Activated naive CD8-positive, alpha-beta T cell treated with anti-CD3 and anti-CD28 coated beads, Interleukin-2, amount 50 U/mL, for 24 hours (primary cell): ENCODE measurements around the gene HOXB2.
"Not testable (repeated sequence)": the region's sequence is repeated elsewhere in the genome, so short reads cannot be mapped to it uniquely, and the experiment has no call there.

ENCODE experiments used
- ATAC-seq: fragments of 150-1000 bp; cut with Tn5 transposase; one replicate; pipeline ENCODE4 v1.10.0; 2021
- DNase-seq: peaks from one replicate; pipeline ENCODE4 v3.0.0; 2021
- H3K27ac Mint-ChIP-seq: one replicate; pipeline ENCODE4 v1.8.0; 2021; ENCODE audit warnings: mild to moderate bottlenecking, mixed read lengths
- H3K27me3 Mint-ChIP-seq: one replicate; pipeline ENCODE4 v1.8.0; 2021; ENCODE audit warnings: mixed read lengths
- H3K36me3 Mint-ChIP-seq: one replicate; pipeline ENCODE4 v1.8.0; 2021; ENCODE audit warnings: low read depth, mixed read lengths
- H3K4me1 Mint-ChIP-seq: one replicate; pipeline ENCODE4 v1.8.0; 2021; ENCODE audit warnings: mixed read lengths
- H3K4me3 Mint-ChIP-seq: one replicate; pipeline ENCODE4 v1.8.0; 2021; ENCODE audit warnings: mild to moderate bottlenecking, moderate library complexity, mixed read lengths
- H3K9me3 Mint-ChIP-seq: one replicate; pipeline ENCODE4 v1.8.0; 2021; ENCODE audit warnings: mixed read lengths

HOXB2 gene

GRCh38 chr17:48546137-48546923, 1.4 kb upstream of the HOXB2 start:
- H3K27me3 Mint-ChIP-seq: peaks cover 9% of the 10 kb centered on the region
- no peak for DNase-seq
- H3K4me1 Mint-ChIP-seq: peaks cover 52% of the 10 kb centered on the region
- peak overlapping the region; percentile 13 for H3K4me3 Mint-ChIP-seq
- peak overlapping the region; percentile 53 for H3K27ac Mint-ChIP-seq
- no peaks in the 10 kb centered on the region for H3K9me3 Mint-ChIP-seq
- H3K36me3 Mint-ChIP-seq: peaks cover 3% of the 10 kb centered on the region
- no peak for ATAC-seq

- peak overlapping the region; percentile 25 for H3K27ac Mint-ChIP-seq
- H3K27me3 Mint-ChIP-seq: peaks cover 9% of the 10 kb centered on the region
- peak overlapping the region; percentile 87 for H3K4me3 Mint-ChIP-seq
Observed at GRCh38 chr17:48545539-48545938, 630 bp upstream of the HOXB2 start.

GRCh38 chr17:48544349-48545021, 424 bp downstream of the HOXB2 start:
- H3K4me1 Mint-ChIP-seq: peaks cover 63% of the 10 kb centered on the region
- no peak for ATAC-seq
- H3K36me3 Mint-ChIP-seq: peaks cover 3% of the 10 kb centered on the region
- peak overlapping the region; percentile 95 for H3K27ac Mint-ChIP-seq
- H3K9me3 Mint-ChIP-seq: no peaks in the 10 kb centered on the region
- H3K4me3 Mint-ChIP-seq: peak overlapping the region; percentile 87
- peaks cover 9% of the 10 kb centered on the region for H3K27me3 Mint-ChIP-seq
- DNase-seq: peak; percentile 57

More at GRCh38 chr17:48545539-48545938, 630 bp upstream of the HOXB2 start:
- no peaks in the 10 kb centered on the region for H3K9me3 Mint-ChIP-seq
- H3K36me3 Mint-ChIP-seq: peaks cover 3% of the 10 kb centered on the region
- H3K4me1 Mint-ChIP-seq: peaks cover 57% of the 10 kb centered on the region
- DNase-seq: no peak
- no peak for ATAC-seq

- DNase-seq: peak; percentile 58
- H3K4me1 Mint-ChIP-seq: peaks cover 63% of the 10 kb centered on the region
- no peaks in the 10 kb centered on the region for H3K9me3 Mint-ChIP-seq
Observed at GRCh38 chr17:48543854-48544348, 1.0 kb downstream of the HOXB2 start.

GRCh38 chr17:48543107-48543853, 1.6 kb downstream of the HOXB2 start:
- peak overlapping the region; percentile 95 for H3K27ac Mint-ChIP-seq
- H3K27me3 Mint-ChIP-seq: peaks cover 9% of the 10 kb centered on the region
- DNase-seq (peak; percentile 60), ATAC-seq (peak; percentile 45)
- H3K36me3 Mint-ChIP-seq: peaks cover 3% of the 10 kb centered on the region
- peaks cover 58% of the 10 kb centered on the region for H3K4me1 Mint-ChIP-seq
- H3K4me3 Mint-ChIP-seq: peak overlapping the region; percentile 87
- H3K9me3 Mint-ChIP-seq: no peaks in the 10 kb centered on the region

More at GRCh38 chr17:48543854-48544348, 1.0 kb downstream of the HOXB2 start:
- Mint-ChIP-seq H3K27ac (peak overlapping the region; percentile 95), H3K27me3 (peaks cover 9% of the 10 kb centered on the region), H3K36me3 (peaks cover 3% of the 10 kb centered on the region), H3K4me3 (peak overlapping the region; percentile 87)
- ATAC-seq: peak; percentile 41

- Mint-ChIP-seq H3K4me1 (peaks cover 53% of the 10 kb centered on the region), H3K27me3 (peaks cover 9% of the 10 kb centered on the region), H3K9me3 (no peaks in the 10 kb centered on the region)
Observed at GRCh38 chr17:48542698-48543106, 2.2 kb downstream of the HOXB2 start.

GRCh38 chr17:48542114-48542656, 2.7 kb downstream of the HOXB2 start:
- peak; percentile 29 for DNase-seq
- peaks cover 9% of the 10 kb centered on the region for H3K27me3 Mint-ChIP-seq
- peaks cover 47% of the 10 kb centered on the region for H3K4me1 Mint-ChIP-seq
- H3K4me3 Mint-ChIP-seq: peak overlapping the region; percentile 87
- ATAC-seq: no peak
- H3K36me3 Mint-ChIP-seq: peaks cover 3% of the 10 kb centered on the region
- H3K27ac Mint-ChIP-seq: peak overlapping the region; percentile 98
- no peaks in the 10 kb centered on the region for H3K9me3 Mint-ChIP-seq

More at GRCh38 chr17:48542698-48543106, 2.2 kb downstream of the HOXB2 start:
- peaks cover 3% of the 10 kb centered on the region for H3K36me3 Mint-ChIP-seq
- ATAC-seq (no peak), DNase-seq (no peak)
- H3K27ac Mint-ChIP-seq: peak overlapping the region; percentile 85
- H3K4me3 Mint-ChIP-seq: peak overlapping the region; percentile 87

GRCh38 chr17:48541577-48542113, 3.3 kb downstream of the HOXB2 start:
- ATAC-seq (no peak), DNase-seq (peak; percentile 42)
- Mint-ChIP-seq H3K4me3 (peak overlapping the region; percentile 87), H3K4me1 (peaks cover 43% of the 10 kb centered on the region), H3K27ac (peak overlapping the region; percentile 98), H3K9me3 (no peaks in the 10 kb centered on the region), H3K36me3 (peaks cover 3% of the 10 kb centered on the region), H3K27me3 (peaks cover 9% of the 10 kb centered on the region)

GRCh38 chr17:48541036-48541576, 3.8 kb downstream of the HOXB2 start:
- Mint-ChIP-seq H3K27ac (peak overlapping the region; percentile 98), H3K27me3 (peaks cover 9% of the 10 kb centered on the region), H3K4me1 (peaks cover 39% of the 10 kb centered on the region)

GRCh38 chr17:48540213-48540612, 4.7 kb downstream of the HOXB2 start:
- peaks cover 30% of the 10 kb centered on the region for H3K4me1 Mint-ChIP-seq
- no peak overlapping the region for H3K27ac Mint-ChIP-seq
- H3K36me3 Mint-ChIP-seq: peaks cover 3% of the 10 kb centered on the region
- no peaks in the 10 kb centered on the region for H3K9me3 Mint-ChIP-seq
- peaks cover 9% of the 10 kb centered on the region for H3K27me3 Mint-ChIP-seq
- DNase-seq (no peak), ATAC-seq (no peak)
- H3K4me3 Mint-ChIP-seq: no peak overlapping the region

More at GRCh38 chr17:48541036-48541576, 3.8 kb downstream of the HOXB2 start:
- no peaks in the 10 kb centered on the region for H3K9me3 Mint-ChIP-seq
- peaks cover 3% of the 10 kb centered on the region for H3K36me3 Mint-ChIP-seq
- DNase-seq (no peak), ATAC-seq (no peak)
- peak overlapping the region; percentile 87 for H3K4me3 Mint-ChIP-seq

GRCh38 chr17:48539177-48539576, 5.7 kb downstream of the HOXB2 start:
- peaks cover 9% of the 10 kb centered on the region for H3K27me3 Mint-ChIP-seq
- DNase-seq (no peak), ATAC-seq (no peak)
- H3K9me3 Mint-ChIP-seq: no peaks in the 10 kb centered on the region
- H3K4me1 Mint-ChIP-seq: peaks cover 27% of the 10 kb centered on the region
- no peak overlapping the region for H3K27ac Mint-ChIP-seq
- H3K36me3 Mint-ChIP-seq: peaks cover 3% of the 10 kb centered on the region
- no peak overlapping the region for H3K4me3 Mint-ChIP-seq

GRCh38 chr17:48537316-48537715, 7.6 kb downstream of the HOXB2 start:
- Mint-ChIP-seq H3K4me1 (peaks cover 20% of the 10 kb centered on the region), H3K4me3 (no peak overlapping the region), H3K9me3 (no peaks in the 10 kb centered on the region), H3K36me3 (no peaks in the 10 kb centered on the region), H3K27ac (no peak overlapping the region), H3K27me3 (peaks cover 6% of the 10 kb centered on the region)
- DNase-seq: no peak
- ATAC-seq: no peak

GRCh38 chr17:48535793-48536559, 8.9 kb downstream of the HOXB2 start:
- not testable (repeated sequence) for H3K27ac Mint-ChIP-seq, DNase-seq, H3K9me3 Mint-ChIP-seq, H3K4me1 Mint-ChIP-seq, H3K27me3 Mint-ChIP-seq, H3K36me3 Mint-ChIP-seq, H3K4me3 Mint-ChIP-seq, ATAC-seq
